K562 (cell line): ENCODE data around the gene FAM174B. TPM values are rescaled to one million over a fixed set of nuclear protein-coding genes. Genes with fewer than 3 reads are reported as not detected.

Experiments used
- ATAC-seq: fragments of 200-7000 bp; cut with Tn5 transposase; 3 replicates; pipeline ENCODE4 v1.9.1; 2020; ENCODE audit warnings: moderate library complexity
- BruUV-seq: library from RNA; stranded (reverse); fragments of 400-500 nt; replicated peaks from 2 replicates; lab custom pipeline; 2021; lab: Mats Ljungman, UMichigan
- CTCF ChIA-PET: fragments of 300-600 bp; formaldehyde crosslinking; extraction: SDS; loops from one replicate; lab custom pipeline; 2021; ENCODE audit warnings: low intra/inter-chr PET ratio; lab: Yijun Ruan, JAX
- POLR2A ChIA-PET: fragments of 300-600, 350-650 bp; sonication (Branson Sonifier 250); formaldehyde crosslinking; extraction: SDS; loops from one replicate; lab custom pipeline; 2021; ENCODE audit warnings: antibody characterized with exemption, inconsistent platforms; lab: Yijun Ruan, JAX
- DNase-seq, 4 experiments: peaks; one replicate each; pipeline versions ENCODE4 v3.0.0 to v3.0.0-alpha.2; 2011 to 2018; ENCODE audit warnings: low spot score in 3 of 4, mixed read lengths in 3 of 4; ENCODE audit errors: extremely low read depth in 1 of 4
- FAIRE-seq: peaks from 2 replicates; lab custom pipeline; 2011; peaks lifted over from hg19 to GRCh38; lab: Jason Lieb, UNC
- H2AFZ ChIP-seq: 2 replicates; pipeline ENCODE4 v1.6.0; 2011; ENCODE audit warnings: low read depth, low read length, control low read depth, inconsistent platforms
- H3K27ac ChIP-seq: fragments of 200-600 bp; 3 replicates; pipeline ENCODE4 v1.8.0; 2011; ENCODE audit warnings: low read depth, mild to moderate bottlenecking, control low read depth, inconsistent platforms, low read length, moderate library complexity, mixed read lengths; ENCODE audit errors: extremely low read depth
- H3K27me3 ChIP-seq, 2 experiments: fragments of 300-600 bp in 1 of 2; 2 replicates in 1 of 2; 3 replicates in 1 of 2; pipeline versions ENCODE4 v1.6.0 to v1.8.0; 2011; ENCODE audit warnings: inconsistent platforms in 2 of 2, low read length in 2 of 2, mild to moderate bottlenecking in 1 of 2, mixed read lengths in 1 of 2, moderate library complexity in 1 of 2; ENCODE audit not compliant: control insufficient read depth in 2 of 2, insufficient read depth in 2 of 2
- H3K36me3 ChIP-seq: fragments of 300-600 bp; 3 replicates; pipeline ENCODE4 v1.8.0; 2011; ENCODE audit warnings: mild to moderate bottlenecking, low read length, inconsistent platforms; ENCODE audit not compliant: control insufficient read depth, insufficient read depth
- H3K4me1 ChIP-seq, 2 experiments: fragments of 200-600 bp in 1 of 2; replicated peaks in 1 of 2; 2 replicates in 1 of 2; 3 replicates in 1 of 2; pipeline versions ENCODE4 v1.5.1 to v1.8.0; 2011; ENCODE audit warnings: inconsistent platforms in 2 of 2, low read length in 2 of 2, mild to moderate bottlenecking in 1 of 2, mixed read lengths in 1 of 2, moderate library complexity in 1 of 2; ENCODE audit not compliant: control insufficient read depth in 2 of 2, insufficient read depth in 2 of 2
- H3K4me2 ChIP-seq: 2 replicates; pipeline ENCODE4 v1.6.1; 2011; ENCODE audit warnings: low read length, control low read depth, inconsistent platforms, mixed read lengths; ENCODE audit not compliant: insufficient read depth
- H3K4me3 ChIP-seq: fragments of 200-600 bp; sonication (generic), shearing (Covaris generic); 2 replicates; pipeline ENCODE4 v1.5.1; 2016; ENCODE audit warnings: control low read depth, inconsistent platforms
- H3K79me2 ChIP-seq: fragments of 200-600 bp; 3 replicates; pipeline ENCODE4 v1.8.0; 2011; ENCODE audit warnings: low read length, inconsistent platforms; ENCODE audit not compliant: control insufficient read depth, insufficient read depth
- H3K9ac ChIP-seq, 2 experiments: 2 replicates each; pipeline versions ENCODE4 v1.6.0 to v1.6.1; 2011; ENCODE audit warnings: low read depth in 2 of 2, low read length in 2 of 2, control low read depth in 1 of 2, inconsistent platforms in 1 of 2, mild to moderate bottlenecking in 1 of 2, mixed read lengths in 1 of 2; ENCODE audit not compliant: insufficient read depth in 1 of 2
- H3K9me1 ChIP-seq: one replicate; pipeline ENCODE4 v1.6.0; 2011; ENCODE audit warnings: inconsistent platforms, mild to moderate bottlenecking, low read length, moderate library complexity; ENCODE audit not compliant: control insufficient read depth, insufficient read depth
- H3K9me3 ChIP-seq: replicated peaks from 2 replicates; pipeline ENCODE4 v1.5.1; 2011; ENCODE audit warnings: low read depth, low read length, inconsistent platforms; ENCODE audit not compliant: control insufficient read depth, insufficient read depth
- H4K20me1 ChIP-seq: replicated peaks from 2 replicates; pipeline ENCODE4 v1.6.1; 2011; ENCODE audit warnings: low read length, inconsistent platforms, mixed read lengths; ENCODE audit not compliant: control insufficient read depth, insufficient read depth
- CBX3 ChIP-seq, 2 experiments: IDR thresholded peaks; 1 replicate in 1 of 2; 2 replicates in 1 of 2; pipeline ENCODE4 v1.6.1; 2012; ENCODE audit warnings: inconsistent platforms in 2 of 2, low read length in 2 of 2, borderline replicate concordance in 1 of 2, control low read depth in 1 of 2
- HDAC6 ChIP-seq: IDR thresholded peaks from 2 replicates; pipeline ENCODE4 v1.6.1; 2012; ENCODE audit warnings: low read depth, mild to moderate bottlenecking, control low read depth, inconsistent platforms, low read length, moderate library complexity
- MCM5 ChIP-seq: fragments of 450-650 bp; IDR thresholded peaks from 2 replicates; pipeline ENCODE4 v1.6.1; 2016; ENCODE audit warnings: low read depth
- PML ChIP-seq: IDR thresholded peaks from 2 replicates; pipeline ENCODE4 v1.6.1; 2012; ENCODE audit warnings: low read length, inconsistent platforms
- ZKSCAN1 ChIP-seq: fragments of 150-350 bp; IDR thresholded peaks from 2 replicates; pipeline ENCODE4 v1.6.1; 2016; ENCODE audit warnings: low read depth, low read length
- ZNF274 ChIP-seq: IDR thresholded peaks from 2 replicates; pipeline ENCODE4 v1.6.1; 2011; ENCODE audit warnings: low read depth, mild to moderate bottlenecking, low read length, moderate library complexity, borderline replicate concordance
- in situ Hi-C: fragments of 300-500 bp; cut with MboI; formaldehyde crosslinking; loops from 4 replicates; pipeline ENCODE4 v1.15.0; 2018; ENCODE audit warnings: inconsistent platforms, mixed read lengths
- intact Hi-C: fragments of 100-400 bp; cut with micrococcal nuclease; formaldehyde crosslinking; loops from 2 replicates; pipeline ENCODE4 v1.14.2; 2022
- polyA plus RNA-seq, 8 experiments: library from polyadenylated mRNA; depleted of rRNA in 4 of 8; stranded (reverse) in 5 of 8; unstranded in 3 of 8; fragments of >200 nt; fragmentation: Nextera tagmentation in 2 of 8; fragmentation: Illumina TruSeq in 1 of 8; extraction: Ambion mirVana in 2 of 8; extraction: Trizol in 1 of 8; gene quantifications; 2 replicates each; pipeline versions ENCODE4 v1.2.1 to v1.2.3, GENCODE V29; 2011 to 2014; ENCODE audit warnings: inconsistent platforms in 1 of 8, missing spikeins in 1 of 8
- total RNA-seq, 7 experiments: library from RNA; depleted of rRNA in 6 of 7; stranded (reverse); fragments of >200 nt in 6 of 7; fragmentation: Illumina TruSeq in 2 of 7; extraction: Trizol in 2 of 7; gene quantifications; 2 replicates each; pipeline versions ENCODE4 v1.2.1 to v1.2.3, GENCODE V29; 2011 to 2021; ENCODE audit warnings: low replicate concordance in 1 of 7
- TF ChIP-seq, protein P1 (sequence below), 2 experiments: fragments of 450-650 bp; IDR thresholded peaks; 2 replicates each; pipeline ENCODE4 v1.6.1; 2016; ENCODE audit warnings: mild to moderate bottlenecking in 2 of 2, borderline replicate concordance in 1 of 2, low read depth in 1 of 2, moderate library complexity in 1 of 2
- TF ChIP-seq, protein P2 (sequence below): IDR thresholded peaks from 2 replicates; pipeline ENCODE4 v1.6.1; 2011; ENCODE audit not compliant: insufficient read length; ENCODE audit errors: extremely low read depth
- TF ChIP-seq, protein P3 (sequence below): fragments of 250-450 bp; sonication (Bioruptor Pico); IDR thresholded peaks from 2 replicates; pipeline ENCODE4 v1.4.0; 2020; ENCODE audit warnings: mild to moderate bottlenecking, moderate library complexity

The FAM174B gene
- total and polyA plus RNA-seq, 9 of the 15 experiments (the other 6 are each of a cell fraction or from before 2014, with no cell fraction given), result 0.39 to 2.7 (median 1.9) TPM; not detected in 1

DNA sequence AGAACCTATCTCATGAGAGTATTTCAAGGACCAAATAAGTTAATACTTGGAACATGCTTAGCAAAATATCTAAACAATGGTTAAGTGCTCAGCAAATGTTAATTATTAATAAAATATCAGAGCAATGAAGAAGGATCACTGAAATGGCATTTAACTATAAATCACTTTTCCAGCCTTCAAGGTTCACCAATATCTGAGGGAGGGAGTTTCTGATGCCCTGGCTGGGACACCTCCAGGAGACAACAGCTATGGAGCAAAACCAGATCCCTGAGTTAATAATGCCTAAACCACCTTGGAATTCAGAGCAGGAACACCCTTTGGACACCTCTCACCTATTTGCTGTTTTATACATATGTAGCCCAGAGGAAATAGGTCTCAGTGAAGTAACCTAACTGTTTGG lies 6.4 kb upstream of the FAM174B start:
- CTCF ChIA-PET, result no interaction called here
- Histone ChIP-seq H2AFZ (no peak overlapping the region), H4K20me1 (no peaks in the 10 kb centered on the region), H3K36me3 (no peaks in the 10 kb centered on the region), H3K79me2 (no peaks in the 10 kb centered on the region), H3K27ac (no peak overlapping the region), H3K9me1 (no peaks in the 10 kb centered on the region), H3K9ac (no peak overlapping the region), H3K4me2 (no peak overlapping the region), H3K4me3 (no peak overlapping the region), H3K4me1 (peaks cover 0 to 3% of the 10 kb centered on the region in 2 experiments; a peak in 2 of 5 replicates), H3K9me3 (no peaks in the 10 kb centered on the region), H3K27me3 (peaks cover 12 to 27% of the 10 kb centered on the region in 2 experiments; a peak in 4 of 5 replicates)
- TF ChIP-seq, protein P1, sequence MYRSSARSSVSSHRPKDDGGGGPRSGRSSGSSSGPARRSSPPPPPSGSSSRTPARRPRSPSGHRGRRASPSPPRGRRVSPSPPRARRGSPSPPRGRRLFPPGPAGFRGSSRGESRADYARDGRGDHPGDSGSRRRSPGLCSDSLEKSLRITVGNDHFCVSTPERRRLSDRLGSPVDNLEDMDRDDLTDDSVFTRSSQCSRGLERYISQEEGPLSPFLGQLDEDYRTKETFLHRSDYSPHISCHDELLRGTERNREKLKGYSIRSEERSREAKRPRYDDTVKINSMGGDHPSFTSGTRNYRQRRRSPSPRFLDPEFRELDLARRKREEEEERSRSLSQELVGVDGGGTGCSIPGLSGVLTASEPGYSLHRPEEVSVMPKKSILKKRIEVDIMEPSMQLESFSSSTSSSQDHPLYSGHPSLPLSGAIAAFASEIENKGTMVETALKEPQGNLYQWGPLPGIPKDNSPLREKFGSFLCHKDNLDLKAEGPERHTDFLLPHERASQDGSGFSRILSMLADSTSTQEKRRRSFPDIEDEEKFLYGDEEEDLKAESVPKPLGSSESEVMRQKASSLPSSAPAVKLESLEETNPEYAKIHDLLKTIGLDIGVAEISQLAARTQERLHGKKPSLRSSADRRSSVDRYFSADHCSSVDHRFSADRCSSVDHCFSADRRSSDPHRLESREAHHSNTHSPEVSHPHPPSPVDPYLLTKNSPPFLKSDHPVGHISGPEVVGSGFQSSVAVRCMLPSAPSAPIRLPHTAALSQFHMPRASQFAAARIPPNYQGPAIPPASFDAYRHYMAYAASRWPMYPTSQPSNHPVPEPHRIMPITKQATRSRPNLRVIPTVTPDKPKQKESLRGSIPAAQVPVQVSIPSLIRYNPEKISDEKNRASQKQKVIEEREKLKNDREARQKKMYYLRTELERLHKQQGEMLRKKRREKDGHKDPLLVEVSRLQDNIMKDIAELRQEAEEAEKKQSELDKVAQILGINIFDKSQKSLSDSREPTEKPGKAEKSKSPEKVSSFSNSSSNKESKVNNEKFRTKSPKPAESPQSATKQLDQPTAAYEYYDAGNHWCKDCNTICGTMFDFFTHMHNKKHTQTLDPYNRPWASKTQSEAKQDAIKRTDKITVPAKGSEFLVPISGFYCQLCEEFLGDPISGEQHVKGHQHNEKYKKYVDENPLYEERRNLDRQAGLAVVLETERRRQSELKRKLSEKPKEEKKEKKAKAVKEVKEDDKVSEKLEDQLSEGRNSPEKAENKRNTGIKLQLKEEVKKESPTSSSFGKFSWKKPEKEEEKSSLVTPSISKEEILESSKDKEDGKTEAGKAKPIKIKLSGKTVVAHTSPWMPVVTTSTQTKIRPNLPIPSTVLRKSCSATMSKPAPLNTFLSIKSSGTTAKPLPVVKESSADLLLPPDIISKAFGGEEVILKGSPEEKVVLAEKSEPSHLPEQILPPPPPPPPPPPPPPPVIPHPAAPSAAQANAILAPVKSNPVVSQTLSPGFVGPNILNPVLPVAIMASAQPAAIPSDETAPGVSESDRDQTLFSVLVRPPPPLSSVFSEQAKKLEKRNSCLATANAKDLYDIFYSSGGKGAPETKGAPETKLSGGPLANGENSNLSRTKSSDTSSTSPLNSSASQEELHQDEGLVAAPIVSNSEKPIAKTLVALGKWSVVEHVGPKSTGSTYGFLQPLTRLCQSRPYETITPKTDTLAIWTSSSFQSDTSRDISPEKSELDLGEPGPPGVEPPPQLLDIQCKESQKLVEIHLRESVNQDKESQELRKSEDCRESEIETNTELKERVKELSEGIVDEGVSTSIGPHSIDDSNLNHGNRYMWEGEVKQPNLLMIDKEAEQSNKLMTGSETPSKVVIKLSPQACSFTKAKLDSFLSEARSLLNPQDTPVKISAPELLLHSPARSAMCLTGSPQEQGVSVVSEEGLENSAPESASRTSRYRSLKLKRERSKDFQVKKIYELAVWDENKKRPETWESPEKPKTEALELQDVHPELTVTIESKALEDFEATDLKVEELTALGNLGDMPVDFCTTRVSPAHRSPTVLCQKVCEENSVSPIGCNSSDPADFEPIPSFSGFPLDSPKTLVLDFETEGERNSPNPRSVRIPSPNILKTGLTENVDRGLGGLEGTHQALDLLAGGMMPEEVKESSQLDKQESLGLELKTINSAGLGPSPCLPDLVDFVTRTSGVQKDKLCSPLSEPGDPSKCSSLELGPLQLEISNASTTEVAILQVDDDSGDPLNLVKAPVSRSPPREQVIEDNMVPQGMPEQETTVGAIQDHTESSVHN (IDR thresholded peaks at IDR 0.05; ENCODE audit: borderline replicate concordance in 1 of 2, low read depth in 1 of 2), result no peak
- TF ChIP-seq HDAC6, result no peak
- no peak for TF ChIP-seq CBX3 (IDR thresholded peaks at IDR 0.05; ENCODE audit: borderline replicate concordance in 1 of 2, low read length in 2 of 2)
- TF ChIP-seq ZNF274, result no peak
- no peak for TF ChIP-seq ZKSCAN1
- TF ChIP-seq MCM5, result no peak
- TF ChIP-seq, protein P2, sequence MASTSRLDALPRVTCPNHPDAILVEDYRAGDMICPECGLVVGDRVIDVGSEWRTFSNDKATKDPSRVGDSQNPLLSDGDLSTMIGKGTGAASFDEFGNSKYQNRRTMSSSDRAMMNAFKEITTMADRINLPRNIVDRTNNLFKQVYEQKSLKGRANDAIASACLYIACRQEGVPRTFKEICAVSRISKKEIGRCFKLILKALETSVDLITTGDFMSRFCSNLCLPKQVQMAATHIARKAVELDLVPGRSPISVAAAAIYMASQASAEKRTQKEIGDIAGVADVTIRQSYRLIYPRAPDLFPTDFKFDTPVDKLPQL, result no peak
- TF ChIP-seq, protein P3, sequence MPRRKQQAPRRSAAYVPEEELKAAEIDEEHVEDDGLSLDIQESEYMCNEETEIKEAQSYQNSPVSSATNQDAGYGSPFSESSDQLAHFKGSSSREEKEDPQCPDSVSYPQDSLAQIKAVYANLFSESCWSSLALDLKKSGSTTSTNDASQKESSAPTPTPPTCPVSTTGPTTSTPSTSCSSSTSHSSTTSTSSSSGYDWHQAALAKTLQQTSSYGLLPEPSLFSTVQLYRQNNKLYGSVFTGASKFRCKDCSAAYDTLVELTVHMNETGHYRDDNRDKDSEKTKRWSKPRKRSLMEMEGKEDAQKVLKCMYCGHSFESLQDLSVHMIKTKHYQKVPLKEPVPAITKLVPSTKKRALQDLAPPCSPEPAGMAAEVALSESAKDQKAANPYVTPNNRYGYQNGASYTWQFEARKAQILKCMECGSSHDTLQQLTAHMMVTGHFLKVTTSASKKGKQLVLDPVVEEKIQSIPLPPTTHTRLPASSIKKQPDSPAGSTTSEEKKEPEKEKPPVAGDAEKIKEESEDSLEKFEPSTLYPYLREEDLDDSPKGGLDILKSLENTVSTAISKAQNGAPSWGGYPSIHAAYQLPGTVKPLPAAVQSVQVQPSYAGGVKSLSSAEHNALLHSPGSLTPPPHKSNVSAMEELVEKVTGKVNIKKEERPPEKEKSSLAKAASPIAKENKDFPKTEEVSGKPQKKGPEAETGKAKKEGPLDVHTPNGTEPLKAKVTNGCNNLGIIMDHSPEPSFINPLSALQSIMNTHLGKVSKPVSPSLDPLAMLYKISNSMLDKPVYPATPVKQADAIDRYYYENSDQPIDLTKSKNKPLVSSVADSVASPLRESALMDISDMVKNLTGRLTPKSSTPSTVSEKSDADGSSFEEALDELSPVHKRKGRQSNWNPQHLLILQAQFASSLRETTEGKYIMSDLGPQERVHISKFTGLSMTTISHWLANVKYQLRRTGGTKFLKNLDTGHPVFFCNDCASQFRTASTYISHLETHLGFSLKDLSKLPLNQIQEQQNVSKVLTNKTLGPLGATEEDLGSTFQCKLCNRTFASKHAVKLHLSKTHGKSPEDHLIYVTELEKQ, result no peak
- TF ChIP-seq PML, result no peak
- DNase-seq (no peak), FAIRE-seq (no peak), ATAC-seq (no peak)
- in situ Hi-C loops, result no loop called here
- intact Hi-C loops, result no loop called here
- no TSS peak for BruUV-seq
- POLR2A ChIA-PET, result interaction anchor here (0.6 kb wide), 1 partner anchor 11 kb away, joined by 3 read pairs; no protein-coding TSS in a partner anchor
